ENCODE data around the gene FMN1. TPM values are rescaled to one million over a fixed set of nuclear protein-coding genes. Genes with fewer than 3 reads are reported as not detected.

FMN1 gene
- total RNA-seq, 1 experiment from 2014 or later, result 2.4 TPM

DNA sequence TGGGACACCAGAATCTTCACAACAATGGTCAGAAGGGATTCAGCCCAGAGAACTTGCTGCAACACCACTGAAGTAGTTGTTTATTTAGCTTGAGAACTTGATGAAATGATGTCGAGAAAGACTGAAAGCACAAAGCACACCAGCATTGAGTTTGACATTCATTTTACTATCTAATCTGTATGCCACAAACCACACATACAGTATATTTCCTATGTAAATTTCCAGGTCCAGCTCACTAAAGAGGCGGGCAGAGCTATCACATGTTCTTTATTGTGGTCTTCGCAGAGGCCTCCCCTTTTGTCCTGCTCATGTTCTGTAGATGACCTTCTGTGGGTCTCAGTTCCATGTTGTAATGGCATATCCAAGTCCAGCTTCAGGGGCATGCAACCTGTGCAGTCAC, 10.4 kb upstream of the FMN1 start:
- Histone ChIP-seq H3F3A (ENCODE audit: low read length, unreplicated experiment) (no peaks in the 10 kb centered on the region), H4K20me1 (ENCODE audit: low read length) (no peaks in the 10 kb centered on the region), H3K9me2 (replicated peaks; ENCODE audit: low read length) (no peaks in the 10 kb centered on the region), H3K4me2 (ENCODE audit: low read length) (no peak overlapping the region), H2AFZ (ENCODE audit: low read length) (no peak overlapping the region), H3K27me3 (ENCODE audit: low read length) (no peaks in the 10 kb centered on the region), H3K4me3 (ENCODE audit: low read length) (no peak overlapping the region), H3K36me3 (ENCODE audit: low read depth, low read length) (no peaks in the 10 kb centered on the region), H3K27ac (ENCODE audit: low read length) (no peak overlapping the region), H3K9ac (ENCODE audit: low read length) (no peak overlapping the region), H3K79me2 (ENCODE audit: low read length) (no peaks in the 10 kb centered on the region), H3K9me3 (ENCODE audit: low read length) (no peaks in the 10 kb centered on the region), H3K4me1 (ENCODE audit: insufficient read depth, low read length) (peaks cover 28% of the 10 kb centered on the region)
- ChIA-PET CTCF (no interaction called here), POLR2A (ENCODE audit: unreplicated experiment) (no interaction called here)
- TF ChIP-seq EZH2 (IDR thresholded peaks at IDR 0.05; ENCODE audit: low read length, unreplicated experiment) (no peak), EZH2phosphoT487 (IDR thresholded peaks at IDR 0.05; ENCODE audit: borderline replicate concordance, low read length) (no peak)
- TF ChIP-seq, protein P1, sequence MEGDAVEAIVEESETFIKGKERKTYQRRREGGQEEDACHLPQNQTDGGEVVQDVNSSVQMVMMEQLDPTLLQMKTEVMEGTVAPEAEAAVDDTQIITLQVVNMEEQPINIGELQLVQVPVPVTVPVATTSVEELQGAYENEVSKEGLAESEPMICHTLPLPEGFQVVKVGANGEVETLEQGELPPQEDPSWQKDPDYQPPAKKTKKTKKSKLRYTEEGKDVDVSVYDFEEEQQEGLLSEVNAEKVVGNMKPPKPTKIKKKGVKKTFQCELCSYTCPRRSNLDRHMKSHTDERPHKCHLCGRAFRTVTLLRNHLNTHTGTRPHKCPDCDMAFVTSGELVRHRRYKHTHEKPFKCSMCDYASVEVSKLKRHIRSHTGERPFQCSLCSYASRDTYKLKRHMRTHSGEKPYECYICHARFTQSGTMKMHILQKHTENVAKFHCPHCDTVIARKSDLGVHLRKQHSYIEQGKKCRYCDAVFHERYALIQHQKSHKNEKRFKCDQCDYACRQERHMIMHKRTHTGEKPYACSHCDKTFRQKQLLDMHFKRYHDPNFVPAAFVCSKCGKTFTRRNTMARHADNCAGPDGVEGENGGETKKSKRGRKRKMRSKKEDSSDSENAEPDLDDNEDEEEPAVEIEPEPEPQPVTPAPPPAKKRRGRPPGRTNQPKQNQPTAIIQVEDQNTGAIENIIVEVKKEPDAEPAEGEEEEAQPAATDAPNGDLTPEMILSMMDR (conservative IDR thresholded peaks at IDR 0.05; ENCODE audit: low read depth, low read length), result no peak
- no TSS peak for BruUV-seq (replicated peaks)
- DNase-seq (no peak), ATAC-seq (no peak)
- intact Hi-C loops (cut with micrococcal nuclease), result loop anchor here (10.0 kb wide), 1 partner anchor 180 kb away; no protein-coding TSS in a partner anchor

DNA sequence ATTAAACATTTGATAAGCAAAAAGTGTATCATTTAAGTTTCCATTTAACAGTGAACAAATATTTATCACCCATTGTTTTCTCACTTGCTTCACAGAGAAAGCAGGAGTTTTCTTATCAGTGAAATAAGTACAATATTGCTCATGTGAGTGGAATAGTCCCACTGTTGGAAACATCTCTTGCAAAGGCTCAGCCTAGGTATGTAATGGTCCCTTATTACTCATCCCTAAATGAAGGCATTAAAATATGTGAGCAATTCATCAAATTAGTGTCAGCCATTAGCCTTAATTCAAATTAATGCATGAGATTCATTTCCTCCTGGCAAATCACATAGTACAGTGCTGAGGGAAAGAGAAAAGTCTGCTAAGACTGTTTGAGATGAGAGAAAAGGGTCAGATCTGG, 9.6 kb upstream of the FMN1 start:
- no peak overlapping the region for H3K9ac ChIP-seq (ENCODE audit: low read length)
- no peaks in the 10 kb centered on the region for H3K9me2 ChIP-seq (replicated peaks; ENCODE audit: low read length)
- no peak overlapping the region for H2AFZ ChIP-seq (ENCODE audit: low read length)
- DNase-seq (no peak), ATAC-seq (no peak)
- H4K20me1 ChIP-seq (ENCODE audit: low read length), result no peaks in the 10 kb centered on the region
- CTCF ChIA-PET, result no interaction called here
- no peaks in the 10 kb centered on the region for H3K9me3 ChIP-seq (ENCODE audit: low read length)
- H3F3A ChIP-seq (ENCODE audit: low read length, unreplicated experiment), result no peaks in the 10 kb centered on the region
- H3K4me3 ChIP-seq (ENCODE audit: low read length), result no peak overlapping the region
- H3K27me3 ChIP-seq (ENCODE audit: low read length), result no peaks in the 10 kb centered on the region
- POLR2A ChIA-PET (ENCODE audit: unreplicated experiment), result no interaction called here
- intact Hi-C loops (cut with micrococcal nuclease), result loop anchor here (10.0 kb wide), 1 partner anchor 179 kb away; no protein-coding TSS in a partner anchor
- no peak overlapping the region for H3K4me2 ChIP-seq (ENCODE audit: low read length)
- H3K27ac ChIP-seq (ENCODE audit: low read length), result no peak overlapping the region
- peaks cover 28% of the 10 kb centered on the region for H3K4me1 ChIP-seq (ENCODE audit: insufficient read depth, low read length)
- no peaks in the 10 kb centered on the region for H3K79me2 ChIP-seq (ENCODE audit: low read length)
- no peaks in the 10 kb centered on the region for H3K36me3 ChIP-seq (ENCODE audit: low read depth, low read length)
- BruUV-seq (replicated peaks), result no TSS peak
- TF ChIP-seq EZH2phosphoT487 (IDR thresholded peaks at IDR 0.05; ENCODE audit: borderline replicate concordance, low read length), result no peak
- TF ChIP-seq, protein P1 (conservative IDR thresholded peaks at IDR 0.05; ENCODE audit: low read depth, low read length), result no peak
- no peak for TF ChIP-seq EZH2 (IDR thresholded peaks at IDR 0.05; ENCODE audit: low read length, unreplicated experiment)

DNA sequence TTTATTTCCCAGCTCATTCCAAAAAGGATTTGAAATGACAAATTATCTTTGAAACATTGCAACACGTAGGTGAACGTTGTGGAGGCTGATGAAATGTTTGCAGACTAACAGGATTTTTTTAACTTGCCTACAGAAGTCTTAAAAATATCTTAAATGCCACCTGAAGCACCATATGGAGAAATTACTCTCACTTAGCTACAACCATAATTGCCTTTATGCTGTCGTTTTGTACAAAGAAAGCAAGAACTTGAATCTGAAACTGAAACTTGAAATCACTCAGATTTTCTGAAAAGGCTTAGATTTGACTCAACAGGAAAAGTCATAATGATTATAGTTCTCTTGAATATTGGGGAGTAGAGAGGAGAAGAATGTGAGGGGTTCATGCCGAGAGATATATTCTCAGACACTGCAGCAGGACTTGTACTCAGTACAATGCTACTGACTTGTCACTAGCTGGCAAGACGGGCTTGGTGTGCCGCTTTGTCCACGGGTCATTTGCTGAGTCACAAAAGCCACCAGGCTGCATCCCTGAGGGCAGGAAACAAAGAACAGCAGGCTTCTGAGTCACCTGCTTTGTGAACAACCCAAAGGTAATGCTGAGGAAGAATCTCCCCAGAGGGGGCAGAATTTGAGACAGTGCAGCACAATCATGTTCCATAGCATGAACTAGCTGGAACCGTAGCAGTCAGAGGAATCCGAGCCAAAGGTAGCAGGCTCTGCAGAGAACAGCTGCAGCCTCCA, 7.1 kb upstream of the FMN1 start:
- POLR2A ChIA-PET (ENCODE audit: unreplicated experiment), result interaction anchor here (0.6 kb wide), 1 partner anchor 623 kb away, joined by 3 read pairs; no protein-coding TSS in a partner anchor
- peaks cover 28% of the 10 kb centered on the region for H3K4me1 ChIP-seq (ENCODE audit: insufficient read depth, low read length)
- peak overlapping the region; percentile 79 for H3K4me2 ChIP-seq (ENCODE audit: low read length)
- peak overlapping the region; percentile 60 for H3K4me3 ChIP-seq (ENCODE audit: low read length)
- peak; percentile 98 for DNase-seq
- no peaks in the 10 kb centered on the region for H3K79me2 ChIP-seq (ENCODE audit: low read length)
- H3K9me2 ChIP-seq (replicated peaks; ENCODE audit: low read length), result no peaks in the 10 kb centered on the region
- peak overlapping the region; percentile 7; the same call in 1 of the 2 replicates for H2AFZ ChIP-seq (ENCODE audit: low read length)
- no peaks in the 10 kb centered on the region for H3F3A ChIP-seq (ENCODE audit: low read length, unreplicated experiment)
- no peaks in the 10 kb centered on the region for H3K27me3 ChIP-seq (ENCODE audit: low read length)
- TF ChIP-seq EZH2 (IDR thresholded peaks at IDR 0.05; ENCODE audit: low read length, unreplicated experiment), result no peak
- TF ChIP-seq, protein P1 (conservative IDR thresholded peaks at IDR 0.05; ENCODE audit: low read depth, low read length), result peak; percentile 66
- peak overlapping the region; percentile 27; the same call in 1 of the 2 replicates for H3K27ac ChIP-seq (ENCODE audit: low read length)
- H3K36me3 ChIP-seq (ENCODE audit: low read depth, low read length), result no peaks in the 10 kb centered on the region
- peak; percentile 98 for ATAC-seq
- BruUV-seq (replicated peaks), result no TSS peak
- intact Hi-C loops (cut with micrococcal nuclease), result loop anchor here (10.0 kb wide), 1 partner anchor 177 kb away; no protein-coding TSS in a partner anchor
- CTCF ChIA-PET, result interaction anchor here (0.5 to 1.3 kb wide), 4 partner anchors 13 to 499 kb away, joined by 3 to 6 read pairs (median 4); no protein-coding TSS in a partner anchor
- no peak overlapping the region for H3K9ac ChIP-seq (ENCODE audit: low read length)
- no peaks in the 10 kb centered on the region for H3K9me3 ChIP-seq (ENCODE audit: low read length)
- no peaks in the 10 kb centered on the region for H4K20me1 ChIP-seq (ENCODE audit: low read length)

All from PC-3 (cell line).